OCI-LY3 (cell line): ENCODE results near the gene CACNA2D3.

ENCODE experiments used
- H2AFZ ChIP-seq: fragments of 200-600, 300-600 bp; shearing (Covaris generic); 2 replicates; pipeline ENCODE4 v1.6.0; 2014; ENCODE audit warnings: antibody characterized with exemption, low read depth, low read length
- H3K27ac ChIP-seq: fragments of 200-600, 300-600 bp; sonication (generic); 2 replicates; pipeline ENCODE4 v1.5.1; 2014; ENCODE audit warnings: mild to moderate bottlenecking, low read length, moderate library complexity, mixed read lengths
- H3K27me3 ChIP-seq: fragments of 200-600, 300-600 bp; sonication (generic); 2 replicates; pipeline ENCODE4 v1.6.1; 2014; ENCODE audit warnings: low read depth, low read length, mixed read lengths
- H3K36me3 ChIP-seq: fragments of 200-600, 300-600 bp; sonication (generic); replicated peaks from 2 replicates; pipeline ENCODE3; 2014; ENCODE audit warnings: low read depth, low read length, mixed read lengths
- H3K4me1 ChIP-seq: fragments of 300-600, 200-600 bp; sonication (generic); 2 replicates; pipeline ENCODE4 v1.6.1; 2014; ENCODE audit warnings: low read length, mixed read lengths
- H3K4me2 ChIP-seq: fragments of 200-600, 300-600 bp; sonication (generic); 2 replicates; pipeline ENCODE4 v1.6.1; 2014; ENCODE audit warnings: low read length, mixed read lengths
- H3K4me3 ChIP-seq: fragments of 300-600, 200-600 bp; sonication (generic); 2 replicates; pipeline ENCODE4 v1.5.1; 2014; ENCODE audit warnings: antibody characterized with exemption, mild to moderate bottlenecking, low read length, moderate library complexity
- H3K79me2 ChIP-seq: fragments of 300-600, 200-600 bp; shearing (Covaris generic); 2 replicates; pipeline ENCODE4 v1.6.1; 2014; ENCODE audit warnings: mild to moderate bottlenecking, low read length, mixed read lengths
- H3K9ac ChIP-seq: fragments of 300-600, 200-600 bp; shearing (Covaris generic); 2 replicates; pipeline ENCODE4 v1.6.0; 2014; ENCODE audit warnings: mild to moderate bottlenecking, low read length, moderate library complexity
- H3K9me3 ChIP-seq: fragments of 200-600, 300-600 bp; shearing (Covaris generic); 2 replicates; pipeline ENCODE4 v1.6.1; 2014; ENCODE audit warnings: low read length, mixed read lengths; ENCODE audit not compliant: insufficient read depth
- H4K20me1 ChIP-seq: fragments of 200-600, 300-600 bp; sonication (generic); 2 replicates; pipeline ENCODE4 v1.6.1; 2016; ENCODE audit warnings: low read length, mixed read lengths; ENCODE audit not compliant: insufficient read depth
- EZH2phosphoT487 ChIP-seq: fragments of 200-600 bp; shearing (Covaris generic); IDR thresholded peaks from 2 replicates; pipeline ENCODE4 v1.6.1; 2018; ENCODE audit warnings: antibody characterized with exemption, mixed run types, low read depth
- TF ChIP-seq, protein P1 (sequence below): fragments of 200-600, 300-600 bp; sonication (generic); IDR thresholded peaks from 2 replicates; pipeline ENCODE4 v1.5.1; 2014; ENCODE audit warnings: antibody characterized with exemption, low read length, low read depth

CACNA2D3 gene

DNA sequence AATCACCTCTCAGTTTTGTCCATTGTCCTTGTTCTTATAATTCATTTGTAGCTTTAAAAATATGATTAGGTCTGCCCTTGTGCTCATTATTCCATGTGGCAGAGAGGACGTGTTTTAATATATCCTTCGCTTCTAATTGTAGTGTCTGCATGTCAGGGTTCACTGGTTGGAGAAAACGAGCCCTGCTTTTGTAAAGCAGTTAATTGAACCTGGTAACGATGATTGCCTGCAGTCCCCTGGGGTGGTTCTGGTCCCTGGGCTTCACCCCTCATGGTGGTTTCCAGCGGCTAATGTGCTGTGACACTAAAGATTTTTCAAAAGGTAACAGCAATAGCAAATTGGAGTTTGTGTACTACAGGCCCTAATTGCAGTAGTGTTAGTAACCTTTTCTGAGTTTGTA lies 299.6 kb downstream of the CACNA2D3 start:
- Histone ChIP-seq H3K4me2 (no peak overlapping the region), H3K27me3 (peaks cover 11% of the 10 kb centered on the region; the same call in 1 of the 2 replicates), H3K4me1 (no peaks in the 10 kb centered on the region), H3K79me2 (no peaks in the 10 kb centered on the region), H3K4me3 (no peak overlapping the region), H4K20me1 (0 out of 2 replicates have a peak, but pooled peaks cover 2% of the 10 kb centered on the region), H3K9me3 (no peaks in the 10 kb centered on the region), H2AFZ (no peak overlapping the region), H3K36me3 (no peaks in the 10 kb centered on the region), H3K9ac (no peak overlapping the region), H3K27ac (no peak overlapping the region)
- TF ChIP-seq, protein P1, sequence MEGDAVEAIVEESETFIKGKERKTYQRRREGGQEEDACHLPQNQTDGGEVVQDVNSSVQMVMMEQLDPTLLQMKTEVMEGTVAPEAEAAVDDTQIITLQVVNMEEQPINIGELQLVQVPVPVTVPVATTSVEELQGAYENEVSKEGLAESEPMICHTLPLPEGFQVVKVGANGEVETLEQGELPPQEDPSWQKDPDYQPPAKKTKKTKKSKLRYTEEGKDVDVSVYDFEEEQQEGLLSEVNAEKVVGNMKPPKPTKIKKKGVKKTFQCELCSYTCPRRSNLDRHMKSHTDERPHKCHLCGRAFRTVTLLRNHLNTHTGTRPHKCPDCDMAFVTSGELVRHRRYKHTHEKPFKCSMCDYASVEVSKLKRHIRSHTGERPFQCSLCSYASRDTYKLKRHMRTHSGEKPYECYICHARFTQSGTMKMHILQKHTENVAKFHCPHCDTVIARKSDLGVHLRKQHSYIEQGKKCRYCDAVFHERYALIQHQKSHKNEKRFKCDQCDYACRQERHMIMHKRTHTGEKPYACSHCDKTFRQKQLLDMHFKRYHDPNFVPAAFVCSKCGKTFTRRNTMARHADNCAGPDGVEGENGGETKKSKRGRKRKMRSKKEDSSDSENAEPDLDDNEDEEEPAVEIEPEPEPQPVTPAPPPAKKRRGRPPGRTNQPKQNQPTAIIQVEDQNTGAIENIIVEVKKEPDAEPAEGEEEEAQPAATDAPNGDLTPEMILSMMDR: no peak
- no peak for TF ChIP-seq EZH2phosphoT487

DNA sequence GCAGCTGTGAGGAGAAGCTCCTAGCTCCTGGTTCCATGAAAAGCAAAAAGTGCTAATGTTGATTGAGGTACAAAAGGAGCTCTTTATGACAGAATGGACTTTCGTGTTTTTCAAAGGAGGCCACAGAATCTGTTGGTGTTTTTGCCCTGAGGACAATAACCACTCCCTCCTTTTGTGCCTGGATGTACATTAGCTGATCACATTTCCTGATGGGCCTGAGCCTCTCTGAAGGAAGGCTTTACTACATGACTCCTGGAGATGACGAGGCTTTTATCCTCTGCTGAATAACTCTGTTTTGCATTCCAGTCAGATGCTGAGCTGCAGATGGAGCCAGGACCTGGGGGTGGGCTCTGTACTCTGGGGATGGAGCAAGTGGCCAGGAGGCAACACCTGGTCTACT lies 301.9 kb downstream of the CACNA2D3 start:
- TF ChIP-seq, protein P1: no peak
- no peak for TF ChIP-seq EZH2phosphoT487
- Histone ChIP-seq H3K9me3 (no peaks in the 10 kb centered on the region), H3K36me3 (no peaks in the 10 kb centered on the region), H3K4me2 (no peak overlapping the region), H3K4me3 (no peak overlapping the region), H3K79me2 (no peaks in the 10 kb centered on the region), H3K4me1 (no peaks in the 10 kb centered on the region), H3K27ac (no peak overlapping the region), H2AFZ (no peak overlapping the region), H4K20me1 (0 out of 2 replicates have a peak, but pooled peaks cover 2% of the 10 kb centered on the region), H3K9ac (no peak overlapping the region), H3K27me3 (peaks cover 19% of the 10 kb centered on the region; the same call in 1 of the 2 replicates)

DNA sequence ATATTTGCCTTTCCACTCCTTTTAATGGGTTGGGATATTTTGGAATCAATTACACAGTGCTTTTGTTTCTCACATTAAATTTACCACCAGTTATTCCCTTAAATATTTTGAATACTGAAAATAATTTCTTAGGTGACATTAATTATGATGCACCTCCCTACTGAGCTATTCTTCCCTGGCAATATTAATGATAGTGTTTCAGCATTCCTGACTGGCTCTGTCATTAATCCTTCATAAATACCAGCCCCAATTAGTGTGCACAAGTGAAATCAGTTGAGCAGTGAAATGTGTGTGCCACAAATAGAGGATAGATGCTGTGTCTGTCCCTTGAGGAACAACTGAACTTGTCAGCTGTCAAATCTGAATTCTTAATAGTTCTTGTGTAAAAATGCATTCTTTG lies 304.0 kb downstream of the CACNA2D3 start:
- H3K27me3 ChIP-seq: peaks cover 30% of the 10 kb centered on the region
- no peak overlapping the region for H3K9ac ChIP-seq
- no peak overlapping the region for H3K4me2 ChIP-seq
- H2AFZ ChIP-seq: no peak overlapping the region
- no peaks in the 10 kb centered on the region for H3K9me3 ChIP-seq
- TF ChIP-seq EZH2phosphoT487: no peak
- TF ChIP-seq, protein P1: no peak
- H3K4me3 ChIP-seq: no peak overlapping the region
- H3K4me1 ChIP-seq: no peaks in the 10 kb centered on the region
- H3K36me3 ChIP-seq: no peaks in the 10 kb centered on the region
- no peak overlapping the region for H3K27ac ChIP-seq
- no peaks in the 10 kb centered on the region for H3K79me2 ChIP-seq
- 0 out of 2 replicates have a peak, but pooled peaks cover 2% of the 10 kb centered on the region for H4K20me1 ChIP-seq

DNA sequence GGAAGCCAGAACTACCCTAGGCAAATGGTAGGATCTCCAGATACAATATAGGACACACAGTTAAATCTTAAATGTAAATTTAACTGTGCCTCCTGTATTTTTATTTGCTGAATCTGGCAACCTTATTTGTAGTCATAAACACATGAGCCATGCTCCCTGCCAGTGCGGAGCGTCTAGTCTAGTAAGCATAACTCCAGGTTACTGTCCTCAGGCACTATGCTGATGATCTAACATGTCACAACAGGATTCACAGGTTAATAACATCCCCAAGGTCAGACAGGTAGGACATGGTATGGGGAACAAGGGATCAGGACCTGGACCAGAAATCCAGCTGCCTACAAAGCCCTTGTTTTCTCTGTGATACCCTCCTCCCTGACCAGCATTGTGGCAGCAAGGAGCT lies 305.1 kb downstream of the CACNA2D3 start:
- no peak overlapping the region for H3K4me2 ChIP-seq
- H3K27me3 ChIP-seq: peaks cover 28% of the 10 kb centered on the region
- TF ChIP-seq, protein P1: no peak
- no peak for TF ChIP-seq EZH2phosphoT487
- no peak overlapping the region for H3K4me3 ChIP-seq
- no peak overlapping the region for H3K27ac ChIP-seq
- H4K20me1 ChIP-seq: no peaks in the 10 kb centered on the region
- no peak overlapping the region for H3K9ac ChIP-seq
- H3K4me1 ChIP-seq: no peaks in the 10 kb centered on the region
- H2AFZ ChIP-seq: no peak overlapping the region
- no peaks in the 10 kb centered on the region for H3K36me3 ChIP-seq
- H3K9me3 ChIP-seq: no peaks in the 10 kb centered on the region
- no peaks in the 10 kb centered on the region for H3K79me2 ChIP-seq
